ENCODE results near the gene RAB4A. TPM values are rescaled to one million over a fixed set of nuclear protein-coding genes. Genes with fewer than 3 reads are reported as not detected.

RAB4A gene
- total and polyA plus RNA-seq, 2 of the 8 experiments (the other 6 are each of a cell fraction or from before 2014, with no cell fraction given), result 13.3 to 68.8 TPM

DNA sequence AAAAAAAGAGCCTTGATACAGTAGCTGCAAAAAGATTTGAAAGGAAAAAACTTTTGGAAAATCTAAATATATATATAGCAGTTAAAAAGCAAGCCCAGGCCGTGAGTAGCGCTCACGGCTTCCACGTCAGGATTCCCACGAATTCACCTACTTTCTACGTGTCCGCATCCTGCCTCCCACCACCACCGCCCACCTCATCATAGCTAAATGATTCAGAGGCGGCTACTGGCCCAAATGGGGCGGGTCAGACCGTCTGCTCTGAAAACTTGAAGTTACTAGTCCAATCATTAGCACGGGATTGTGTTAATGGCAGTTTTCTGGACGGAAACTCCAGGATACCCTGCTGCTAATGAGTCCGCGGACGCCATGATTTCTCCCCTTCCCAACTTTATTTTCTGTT lies 73.2 kb downstream of the RAB4A start (continued):
- TF ChIP-seq JUND (IDR thresholded peaks at IDR 0.05; ENCODE audit: low read length), result no peak
